MM.1S (cell line): ENCODE results near the gene CFAP54.

Experiments
- DNase-seq: peaks from one replicate; pipeline ENCODE4 v3.0.0-alpha.2; 2015
- H2AFZ ChIP-seq: fragments of 300-600 bp; sonication (generic); 2 replicates; pipeline ENCODE4 v1.6.0; 2016; ENCODE audit warnings: antibody characterized with exemption, low read length
- H3F3A ChIP-seq: fragments of 300-600 bp; sonication (generic); 2 replicates; pipeline ENCODE4 v1.6.1; 2016; ENCODE audit warnings: mild to moderate bottlenecking, antibody characterized with exemption, low read length, moderate library complexity, mixed read lengths; ENCODE audit not compliant: insufficient read depth
- H3K27ac ChIP-seq: fragments of 300-600 bp; sonication (generic); 2 replicates; pipeline ENCODE4 v1.5.1; 2016; ENCODE audit warnings: mild to moderate bottlenecking, low read length
- H3K27me3 ChIP-seq: fragments of 300-600 bp; sonication (generic); replicated peaks from 2 replicates; pipeline ENCODE4 v1.6.0; 2016; ENCODE audit warnings: low read length; ENCODE audit not compliant: insufficient read depth
- H3K36me3 ChIP-seq: fragments of 300-600 bp; sonication (generic); replicated peaks from 2 replicates; pipeline ENCODE4 v1.6.1; 2016; ENCODE audit warnings: mild to moderate bottlenecking, low read length, mixed read lengths; ENCODE audit not compliant: insufficient read depth
- H3K4me1 ChIP-seq: fragments of 300-600 bp; sonication (generic); 2 replicates; pipeline ENCODE4 v1.6.1; 2016; ENCODE audit warnings: low read length, mixed read lengths
- H3K4me2 ChIP-seq: fragments of 300-600 bp; sonication (generic); 2 replicates; pipeline ENCODE4 v1.6.0; 2016; ENCODE audit warnings: low read depth, low read length
- H3K4me3 ChIP-seq: fragments of 300-600 bp; sonication (generic); 2 replicates; pipeline ENCODE4 v1.5.1; 2016; ENCODE audit warnings: low read length, mixed read lengths
- H3K79me2 ChIP-seq: fragments of 300-600 bp; sonication (generic); 2 replicates; pipeline ENCODE4 v1.6.1; 2016; ENCODE audit warnings: mixed run types, low read length, mixed read lengths
- H3K9ac ChIP-seq: fragments of 300-600 bp; sonication (generic); 2 replicates; pipeline ENCODE4 v1.6.1; 2016; ENCODE audit warnings: low read length, mixed read lengths
- H3K9me2 ChIP-seq: fragments of 300-600 bp; sonication (generic); replicated peaks from 2 replicates; pipeline ENCODE4 v1.6.1; 2016; ENCODE audit warnings: mild to moderate bottlenecking, low read length, mixed read lengths; ENCODE audit not compliant: insufficient read depth
- H3K9me3 ChIP-seq: fragments of 300-600 bp; sonication (generic); replicated peaks from 2 replicates; pipeline ENCODE4 v1.6.1; 2016; ENCODE audit warnings: mild to moderate bottlenecking, low read length, mixed read lengths; ENCODE audit not compliant: insufficient read depth
- H4K20me1 ChIP-seq: fragments of 300-600 bp; sonication (generic); 2 replicates; pipeline ENCODE4 v1.6.1; 2016; ENCODE audit warnings: mild to moderate bottlenecking, low read length, moderate library complexity, mixed read lengths; ENCODE audit not compliant: insufficient read depth
- EZH2 ChIP-seq: fragments of 300-600 bp; sonication (generic); optimal IDR thresholded peaks from 2 replicates; pipeline ENCODE3; 2017; ENCODE audit warnings: low read depth, mild to moderate bottlenecking, antibody characterized with exemption, low read length, mixed read lengths
- EZH2phosphoT487 ChIP-seq: fragments of 300-600 bp; sonication (generic); IDR thresholded peaks from 2 replicates; pipeline ENCODE4 v1.6.1; 2018; ENCODE audit warnings: antibody characterized with exemption, low read length
- TF ChIP-seq, protein P1 (sequence below): fragments of 300-600 bp; sonication (generic); IDR thresholded peaks from 2 replicates; pipeline ENCODE4 v1.5.1; 2016; ENCODE audit warnings: antibody characterized with exemption, low read length, mixed read lengths

Gene CFAP54

DNA sequence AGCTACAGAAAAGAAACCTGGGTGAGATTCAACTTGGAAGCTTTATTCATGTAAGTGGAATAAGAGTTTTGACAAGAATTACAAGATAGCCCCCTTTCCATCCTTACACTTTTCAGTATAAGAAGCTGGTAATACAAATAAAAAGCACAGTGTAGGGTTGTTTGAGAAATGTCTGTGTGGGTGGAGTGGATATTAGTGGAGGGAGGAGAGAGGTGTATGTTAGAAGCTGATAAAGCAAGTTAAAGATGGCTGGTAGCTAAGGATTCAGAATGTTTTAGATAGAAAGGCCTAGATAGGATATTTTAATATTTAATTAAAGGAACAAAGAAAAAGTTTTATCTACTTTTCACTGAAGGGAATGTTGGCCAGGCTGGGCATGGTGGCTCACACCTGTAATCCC, 12.5 kb downstream of the CFAP54 start:
- Histone ChIP-seq H3K79me2 (no peaks in the 10 kb centered on the region), H3F3A (peaks cover 51% of the 10 kb centered on the region), H2AFZ (no peak overlapping the region), H3K36me3 (no peaks in the 10 kb centered on the region), H3K4me3 (no peak overlapping the region), H3K9ac (peak overlapping the region; percentile 55), H4K20me1 (no peaks in the 10 kb centered on the region), H3K27ac (peak overlapping the region; percentile 96), H3K4me2 (peak overlapping the region; percentile 53), H3K9me2 (no peaks in the 10 kb centered on the region), H3K27me3 (no peaks in the 10 kb centered on the region), H3K4me1 (peaks cover 51% of the 10 kb centered on the region), H3K9me3 (no peaks in the 10 kb centered on the region)
- no peak for DNase-seq
- TF ChIP-seq EZH2phosphoT487 (no peak), EZH2 (no peak)
- TF ChIP-seq, protein P1, sequence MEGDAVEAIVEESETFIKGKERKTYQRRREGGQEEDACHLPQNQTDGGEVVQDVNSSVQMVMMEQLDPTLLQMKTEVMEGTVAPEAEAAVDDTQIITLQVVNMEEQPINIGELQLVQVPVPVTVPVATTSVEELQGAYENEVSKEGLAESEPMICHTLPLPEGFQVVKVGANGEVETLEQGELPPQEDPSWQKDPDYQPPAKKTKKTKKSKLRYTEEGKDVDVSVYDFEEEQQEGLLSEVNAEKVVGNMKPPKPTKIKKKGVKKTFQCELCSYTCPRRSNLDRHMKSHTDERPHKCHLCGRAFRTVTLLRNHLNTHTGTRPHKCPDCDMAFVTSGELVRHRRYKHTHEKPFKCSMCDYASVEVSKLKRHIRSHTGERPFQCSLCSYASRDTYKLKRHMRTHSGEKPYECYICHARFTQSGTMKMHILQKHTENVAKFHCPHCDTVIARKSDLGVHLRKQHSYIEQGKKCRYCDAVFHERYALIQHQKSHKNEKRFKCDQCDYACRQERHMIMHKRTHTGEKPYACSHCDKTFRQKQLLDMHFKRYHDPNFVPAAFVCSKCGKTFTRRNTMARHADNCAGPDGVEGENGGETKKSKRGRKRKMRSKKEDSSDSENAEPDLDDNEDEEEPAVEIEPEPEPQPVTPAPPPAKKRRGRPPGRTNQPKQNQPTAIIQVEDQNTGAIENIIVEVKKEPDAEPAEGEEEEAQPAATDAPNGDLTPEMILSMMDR, result no peak

DNA sequence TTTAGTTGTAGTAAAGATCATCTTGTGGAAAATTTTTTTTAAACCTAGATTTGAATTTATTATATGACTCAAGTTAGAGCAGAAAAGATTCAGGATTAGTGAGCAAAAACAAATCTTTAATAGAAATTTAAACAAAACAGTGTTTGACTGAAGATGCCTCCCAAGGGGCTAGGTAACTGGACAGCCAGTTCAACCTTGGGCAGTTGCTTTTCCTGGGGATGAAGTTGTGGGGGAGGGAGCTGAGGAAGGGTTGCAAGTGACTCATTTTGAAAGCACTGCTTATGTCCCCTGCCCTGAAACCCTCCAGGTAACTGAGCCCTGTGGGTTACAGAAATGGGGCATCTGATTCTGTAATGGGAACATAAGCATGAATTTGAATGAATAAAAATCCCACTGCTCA, 13.1 kb downstream of the CFAP54 start:
- peak; percentile 71 for DNase-seq
- Histone ChIP-seq H2AFZ (peak overlapping the region; percentile 52; the same call in 1 of the 2 replicates), H3K9ac (peak overlapping the region; percentile 55), H3K36me3 (no peaks in the 10 kb centered on the region), H3K9me2 (no peaks in the 10 kb centered on the region), H3K27me3 (no peaks in the 10 kb centered on the region), H3K4me3 (peak overlapping the region; percentile 15; the same call in 1 of the 2 replicates), H4K20me1 (no peaks in the 10 kb centered on the region), H3K27ac (peak overlapping the region; percentile 96), H3K9me3 (no peaks in the 10 kb centered on the region), H3K4me1 (peaks cover 57% of the 10 kb centered on the region), H3K79me2 (no peaks in the 10 kb centered on the region), H3F3A (peaks cover 55% of the 10 kb centered on the region), H3K4me2 (peak overlapping the region; percentile 81)
- TF ChIP-seq EZH2, result no peak
- TF ChIP-seq, protein P1, result no peak
- TF ChIP-seq EZH2phosphoT487, result no peak

DNA sequence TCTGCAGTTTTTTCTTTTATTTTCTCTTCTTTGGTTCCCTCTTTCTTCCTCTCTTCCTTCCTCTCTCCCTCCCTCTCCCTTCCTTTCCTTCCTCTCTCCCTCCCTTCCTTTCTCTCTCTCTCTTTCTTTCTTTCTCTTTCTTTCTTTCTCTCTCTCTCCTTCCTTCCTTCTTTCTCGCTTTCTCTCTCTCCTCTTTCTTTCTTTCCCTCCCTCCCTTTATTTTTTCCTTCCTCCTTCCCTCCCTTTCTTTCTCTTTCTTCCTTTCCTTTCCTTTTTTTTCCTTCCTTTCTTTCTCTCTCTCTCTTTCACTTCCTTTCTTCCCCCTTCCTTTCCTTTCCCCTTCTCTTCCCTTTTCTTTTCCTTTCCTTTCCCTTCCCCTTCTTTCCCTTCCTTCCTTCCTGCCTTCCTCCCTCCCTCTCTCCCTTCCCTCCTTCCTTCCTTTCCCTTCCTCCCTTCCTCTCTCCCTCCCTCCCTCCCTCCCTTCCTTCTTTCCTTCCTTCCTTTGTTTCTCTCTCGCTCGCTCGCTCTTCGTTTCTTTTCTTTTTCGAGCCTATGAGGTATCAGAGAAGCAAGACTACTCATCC, 13.7 kb downstream of the CFAP54 start:
- H3K36me3 ChIP-seq, result no peaks in the 10 kb centered on the region
- peak overlapping the region; percentile 15 for H3K4me3 ChIP-seq
- no peaks in the 10 kb centered on the region for H3K27me3 ChIP-seq
- no peaks in the 10 kb centered on the region for H3K79me2 ChIP-seq
- H2AFZ ChIP-seq, result peak overlapping the region; percentile 52; the same call in 1 of the 2 replicates
- H3K9ac ChIP-seq, result peak overlapping the region; percentile 55
- peak overlapping the region; percentile 81 for H3K4me2 ChIP-seq
- peaks cover 55% of the 10 kb centered on the region for H3F3A ChIP-seq
- no peaks in the 10 kb centered on the region for H3K9me3 ChIP-seq
- no peaks in the 10 kb centered on the region for H3K9me2 ChIP-seq
- peaks cover 63% of the 10 kb centered on the region for H3K4me1 ChIP-seq
- TF ChIP-seq EZH2phosphoT487 (no peak), EZH2 (no peak)
- TF ChIP-seq, protein P1, result no peak
- no peak for DNase-seq
- peak overlapping the region; percentile 96 for H3K27ac ChIP-seq
- no peaks in the 10 kb centered on the region for H4K20me1 ChIP-seq
